GM21619 (cell line): ENCODE measurements around the gene THRSP.
"Not testable (repeated sequence)": the region's sequence is repeated elsewhere in the genome, so short reads cannot be mapped to it uniquely, and the experiment has no call there.

Source experiments
- ATAC-seq: cut with Tn5 transposase; IDR thresholded peaks from one replicate; pipeline ENCODE4 v1.9.1; 2021; ENCODE audit not compliant: unreplicated experiment

The THRSP gene

DNA sequence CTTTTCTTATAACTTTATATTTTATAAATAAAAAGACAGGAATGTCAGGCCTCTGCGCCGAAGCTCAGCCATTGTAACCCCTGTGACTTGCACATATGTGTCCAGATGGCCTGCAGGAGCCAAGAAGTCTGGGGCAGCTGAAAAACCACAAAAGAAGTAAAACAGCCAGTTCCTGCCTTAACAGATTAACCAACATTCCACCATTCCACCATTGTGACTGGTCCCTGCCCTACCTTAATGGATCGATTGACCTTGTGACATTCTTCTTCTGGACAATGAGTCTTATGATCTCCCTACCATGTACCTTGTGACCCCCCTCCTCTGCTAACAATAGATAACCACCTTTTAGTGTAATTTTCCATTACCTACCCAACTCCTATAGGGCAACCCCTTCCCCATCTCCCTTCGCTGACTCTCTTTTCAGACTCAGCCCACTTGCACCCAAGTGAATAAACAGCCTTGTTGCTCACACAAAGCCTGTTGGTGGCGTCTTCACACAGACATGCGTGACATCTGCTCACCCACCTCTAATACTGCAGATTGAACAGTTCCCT is 22.9 kb downstream of the THRSP start:
- ATAC-seq: not testable (repeated sequence)

DNA sequence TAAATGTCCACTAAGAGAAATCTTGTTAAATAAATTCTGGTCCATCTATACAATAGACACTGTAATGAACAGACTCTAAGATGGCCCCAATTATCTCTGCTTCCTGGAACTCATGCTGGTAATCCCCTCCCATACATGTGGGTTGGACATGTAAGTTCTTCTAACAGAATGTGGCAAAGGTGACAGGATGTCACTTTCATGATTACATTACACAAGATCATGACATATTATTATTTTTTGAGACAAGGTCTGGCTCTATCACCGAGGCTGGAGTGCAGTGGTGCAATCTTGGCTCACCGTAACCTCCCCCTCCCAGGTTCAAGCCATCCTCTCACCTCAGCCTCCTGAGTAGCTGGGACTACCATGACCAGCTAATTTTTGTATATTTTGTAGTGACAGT is 30.6 kb downstream of the THRSP start:
- no peak for ATAC-seq

DNA sequence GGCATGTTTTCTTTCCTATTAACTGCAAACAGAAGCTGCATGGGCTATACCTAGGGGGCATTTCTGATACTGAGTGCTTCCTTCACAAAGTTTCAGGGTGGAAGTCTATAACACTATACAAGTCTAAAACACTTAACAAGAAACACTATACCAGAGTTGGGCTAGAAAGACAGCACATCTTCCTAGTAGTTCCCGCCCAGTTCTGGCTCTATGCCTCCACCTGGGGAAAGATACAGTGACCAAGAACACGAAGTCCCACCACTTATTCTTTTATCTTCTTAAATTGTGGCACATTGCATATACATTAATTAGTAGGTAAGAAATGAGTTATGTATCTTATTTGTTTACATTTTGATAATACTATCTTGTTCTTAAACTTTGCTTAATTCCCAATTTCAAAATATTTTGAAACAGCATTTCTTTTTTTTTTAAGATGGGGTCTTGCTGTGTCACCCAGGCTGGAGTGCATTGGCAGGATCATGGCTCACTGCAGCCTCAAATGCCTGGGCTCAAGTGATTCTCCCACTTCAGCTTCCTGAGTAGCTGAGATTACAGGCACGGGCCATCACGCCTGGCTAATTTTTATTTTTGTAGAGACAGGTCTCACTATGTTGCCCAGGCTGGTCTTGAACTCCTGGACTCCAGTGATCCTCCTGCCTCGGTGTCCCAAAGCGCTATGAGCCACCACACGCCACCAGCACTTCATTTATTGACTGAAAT is 34.2 kb downstream of the THRSP start:
- ATAC-seq: no peak

DNA sequence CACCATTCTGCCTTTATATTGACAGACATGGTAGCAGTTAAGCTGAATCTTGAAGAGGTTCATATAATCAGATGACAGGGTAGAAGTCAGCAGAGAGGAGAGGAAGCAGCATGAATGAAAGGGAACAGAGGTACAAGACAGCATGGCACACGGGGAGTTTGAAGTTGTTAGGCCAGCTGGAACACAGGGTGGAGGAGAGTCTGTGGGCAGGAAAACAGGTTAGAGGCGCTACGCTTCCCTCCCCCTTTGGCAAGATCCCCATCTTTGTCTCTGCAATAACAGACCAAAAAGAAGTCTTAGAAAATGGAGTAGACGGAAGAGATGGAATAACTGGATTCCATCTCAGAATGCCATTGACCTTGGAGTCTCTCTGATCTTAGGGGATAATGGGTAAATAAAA is 36.0 kb downstream of the THRSP start:
- no peak for ATAC-seq

GRCh38 chr11:78100261-78100660 is 36.6 kb downstream of the THRSP start:
- ATAC-seq: no peak

DNA sequence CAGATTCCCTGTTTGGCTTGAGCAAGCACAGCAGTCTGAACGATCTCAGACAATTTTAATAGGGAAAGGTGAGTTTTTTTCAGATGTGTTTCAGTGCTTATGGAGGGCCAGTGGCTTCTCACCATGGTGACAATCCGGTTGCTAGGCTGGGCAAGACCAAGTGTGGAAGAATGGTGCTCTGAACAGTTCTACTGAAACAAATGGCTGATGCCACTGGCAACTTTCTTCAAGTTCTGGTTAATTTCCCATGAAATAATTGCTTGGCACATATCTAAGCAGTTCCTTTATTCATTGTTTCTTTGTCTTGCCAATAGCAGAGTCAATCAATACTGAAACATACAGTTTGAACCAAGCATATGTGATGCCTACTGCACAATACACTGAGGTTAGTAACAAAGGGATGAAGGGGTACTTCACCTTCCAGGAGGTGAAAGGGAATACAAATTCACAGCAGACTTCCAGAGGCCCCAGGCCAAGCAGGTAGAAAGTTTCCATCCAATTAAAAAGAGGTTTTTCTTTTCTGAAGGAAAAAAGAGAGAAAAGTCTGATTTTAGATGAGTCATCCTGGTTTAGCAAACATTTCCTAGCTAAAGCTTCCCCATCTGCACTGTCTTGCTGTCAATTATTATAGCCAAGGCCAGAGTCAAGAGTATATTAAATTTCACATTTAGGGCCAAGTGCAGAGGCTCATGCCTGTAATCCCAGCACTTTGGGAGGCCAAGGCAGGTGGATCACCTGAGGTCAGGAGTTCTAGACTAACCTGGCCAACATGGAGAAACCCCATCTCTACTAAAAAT is 37.2 kb downstream of the THRSP start:
- no peak for ATAC-seq

DNA sequence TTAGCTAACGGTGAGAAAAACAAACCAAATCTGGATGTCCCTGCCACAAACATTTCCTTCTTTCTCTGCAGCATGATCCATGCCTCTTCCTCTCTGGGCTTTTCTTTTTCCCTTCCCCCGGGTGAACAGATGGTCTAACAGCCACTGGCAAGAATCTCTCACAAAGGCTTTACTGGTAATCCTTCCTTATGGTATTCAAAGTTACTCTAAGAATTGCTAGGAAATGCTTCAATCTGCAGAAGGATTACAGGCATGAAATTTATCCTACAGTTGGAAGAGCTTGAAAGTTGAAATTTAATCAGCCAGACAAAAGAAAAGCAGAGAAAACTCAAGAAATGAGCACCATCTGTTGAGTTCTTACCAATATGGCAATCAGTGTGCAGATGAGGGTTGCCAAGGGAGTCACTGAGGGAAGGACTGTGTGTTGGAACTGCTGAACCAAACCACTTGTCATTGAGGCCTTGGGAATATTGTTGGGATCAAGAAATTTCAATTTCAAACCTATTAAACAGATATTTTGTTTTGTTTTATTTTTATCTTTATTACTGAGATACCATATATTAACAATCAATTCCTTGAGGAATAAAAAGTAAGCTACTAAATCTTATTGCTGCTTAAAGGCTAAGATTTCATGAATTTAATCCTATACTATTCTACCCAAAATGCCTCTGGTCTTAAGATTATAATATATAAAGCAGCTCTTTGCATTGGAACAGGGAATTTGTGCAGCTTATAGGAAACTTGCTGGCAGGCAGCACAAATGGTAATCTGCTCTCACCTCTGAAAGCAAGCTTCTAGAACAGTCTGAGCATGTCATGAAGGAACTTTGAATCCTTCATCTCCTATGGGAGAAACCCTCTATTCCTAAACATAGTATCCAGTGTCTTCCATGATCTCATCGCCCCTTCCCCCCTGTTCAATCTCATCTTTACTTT is 45.7 kb downstream of the THRSP start:
- ATAC-seq: no peak

DNA sequence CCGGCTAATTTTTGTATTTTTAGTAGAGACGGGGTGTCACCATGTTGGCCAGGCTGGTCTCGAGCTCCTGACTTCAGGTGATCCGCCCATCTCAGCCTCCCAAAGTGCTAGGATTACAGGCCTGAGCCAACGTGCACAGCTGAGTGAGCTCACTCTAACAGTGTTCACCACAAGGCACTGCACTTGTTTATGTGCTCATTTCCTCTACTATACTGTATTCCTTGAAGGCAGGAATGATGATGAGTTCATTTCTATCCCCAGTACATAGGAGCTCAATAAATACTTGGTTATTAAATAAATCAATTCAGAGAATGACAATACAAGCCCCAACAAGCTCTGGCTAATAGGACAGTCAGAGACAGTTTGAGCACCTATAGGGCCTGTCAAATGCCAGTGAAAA is 46.7 kb downstream of the THRSP start:
- no peak for ATAC-seq

DNA sequence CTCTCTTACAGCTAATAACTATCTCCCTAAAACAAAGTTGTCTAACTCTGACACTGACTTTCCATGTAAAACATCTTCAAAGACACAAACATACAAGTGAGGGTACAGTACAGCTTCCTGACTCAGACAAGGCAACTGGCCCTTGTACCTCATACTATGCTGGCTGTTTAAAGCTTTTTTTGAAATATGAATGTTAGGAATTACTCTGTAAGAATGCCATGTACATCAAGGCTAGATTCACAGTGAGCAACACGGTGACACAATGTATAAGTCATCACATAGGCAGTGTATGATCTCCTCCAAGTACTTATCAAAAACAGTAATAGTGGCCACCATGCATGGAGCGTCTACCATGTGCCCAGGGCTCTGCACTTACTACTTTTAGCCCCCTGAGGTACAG is 47.2 kb downstream of the THRSP start:
- ATAC-seq: no peak

GRCh38 chr11:78111298-78111697 is 47.6 kb downstream of the THRSP start:
- ATAC-seq: no peak

DNA sequence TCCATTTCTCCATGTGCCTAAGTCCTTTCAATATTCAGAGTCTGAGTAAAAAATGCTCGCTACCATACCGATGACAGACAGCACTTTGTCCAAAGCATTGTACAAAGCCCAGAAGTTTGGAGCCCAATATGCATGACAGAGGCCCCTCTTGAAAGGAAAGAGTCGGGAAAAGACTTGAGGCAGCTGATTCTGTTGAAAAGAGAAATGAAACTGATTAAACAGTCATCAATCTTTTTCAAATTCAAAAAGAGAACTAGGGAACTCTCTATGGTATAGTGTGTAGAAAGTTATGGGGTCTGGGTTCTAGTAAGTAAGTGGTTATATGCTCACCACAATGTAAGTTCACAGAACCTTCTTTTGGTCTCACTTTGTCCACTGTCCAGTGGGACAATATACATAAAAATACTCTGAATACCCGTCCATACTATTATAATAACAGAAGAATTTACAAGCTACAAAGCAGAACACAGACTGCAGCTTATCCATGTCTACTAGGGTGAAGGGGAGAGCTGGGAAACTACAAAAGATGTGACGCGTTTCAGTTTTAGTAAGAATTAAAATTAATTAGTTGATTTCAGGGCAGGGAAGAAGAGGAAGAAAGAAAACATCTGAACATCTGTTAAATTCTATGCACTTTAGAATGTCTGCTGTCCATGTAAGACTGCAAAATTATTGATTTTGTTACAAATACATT is 49.1 kb downstream of the THRSP start:
- ATAC-seq: peak; percentile 56
